H1 (cell line): ENCODE measurements around the gene ZNF521.

Experiments
- BRCA1 ChIP-seq: IDR thresholded peaks from 2 replicates; pipeline ENCODE4 v1.6.1; 2012; ENCODE audit warnings: low read depth, low read length, improper control_type of control experiment
- NRF1 ChIP-seq: IDR thresholded peaks from 2 replicates; pipeline ENCODE4 v1.6.1; 2011; ENCODE audit warnings: mild to moderate bottlenecking, low read depth, low read length, improper control_type of control experiment

GRCh38 chr18:25253779-25254178 is 98.2 kb downstream of the ZNF521 start:
- TF ChIP-seq BRCA1 (no peak), NRF1 (no peak)
